PFSK-1 (cell line): ENCODE results near the gene GPC3.

Experiments
- POLR2AphosphoS5 ChIP-seq: IDR thresholded peaks from 2 replicates; pipeline ENCODE4 v1.6.1; 2012; ENCODE audit warnings: low read depth, mild to moderate bottlenecking, control low read depth, low read length, moderate library complexity
- SIN3A ChIP-seq: IDR thresholded peaks from 2 replicates; pipeline ENCODE4 v1.6.1; 2012; ENCODE audit warnings: mild to moderate bottlenecking, low read length, moderate library complexity, borderline replicate concordance; ENCODE audit not compliant: insufficient read depth

DNA sequence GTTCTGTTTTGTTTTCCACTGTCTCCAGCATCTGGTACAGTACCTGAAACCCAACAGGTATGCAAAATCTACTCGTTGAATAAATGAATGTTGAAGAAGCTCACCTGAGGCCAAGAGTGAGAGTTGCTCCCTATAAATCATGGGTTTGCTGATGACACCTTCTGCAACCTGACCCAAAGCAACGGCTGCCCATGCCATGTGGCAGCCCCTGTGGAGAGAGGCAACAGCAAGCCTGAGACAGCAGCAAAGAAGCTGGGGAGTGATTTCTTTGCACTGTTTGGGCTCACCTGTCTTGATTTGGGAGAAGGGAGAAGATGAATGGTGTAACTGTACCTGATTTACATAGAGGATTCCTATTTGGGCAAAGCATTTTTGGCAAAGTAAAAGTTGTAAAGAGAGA, 450.3 kb downstream of the GPC3 start:
- TF ChIP-seq POLR2AphosphoS5: no peak
- no peak for TF ChIP-seq SIN3A
